Gastrocnemius medialis (tissue), 4 donors: ENCODE measurements around the gene TMTC2. TPM values are rescaled to one million over a fixed set of nuclear protein-coding genes. Genes with fewer than 3 reads are reported as not detected.

ENCODE experiments used
- ATAC-seq, 2 donors: fragments of 150-250 bp; one replicate each; pipeline ENCODE4 v1.9.1; 2016
- DNase-seq, 2 donors: peaks; one replicate each; pipeline ENCODE4 v3.0.0-alpha.2; 2019
- H3K27ac ChIP-seq, 4 donors: fragments of 200-600 bp; sonication (generic); 1 replicate in 1 of 4; 2 replicates in 3 of 4; pipeline ENCODE4 v1.5.1; 2016 to 2018; ENCODE audit warnings: mild to moderate bottlenecking in 2 of 4, moderate library complexity in 1 of 4
- H3K27me3 ChIP-seq, 3 donors: fragments of 200-600 bp; sonication (generic) in 2 of 3; 1 replicate in 1 of 3; 2 replicates in 2 of 3; pipeline versions ENCODE4 v1.5.1 to v1.6.0; 2016 to 2019; ENCODE audit warnings: mild to moderate bottlenecking in 1 of 3, moderate library complexity in 1 of 3
- H3K36me3 ChIP-seq, 2 donors: fragments of 200-600 bp; sonication (generic) in 1 of 2; one replicate each; pipeline ENCODE4 v1.5.1; 2017 to 2018
- H3K4me1 ChIP-seq, 2 donors: fragments of 200-600 bp; sonication (generic) in 1 of 2; one replicate each; pipeline ENCODE4 v1.5.1; 2016 to 2017; ENCODE audit warnings: mild to moderate bottlenecking in 2 of 2
- H3K4me3 ChIP-seq, 4 donors: fragments of 200-600 bp; sonication (generic) in 3 of 4; 1 replicate in 1 of 4; 2 replicates in 3 of 4; pipeline ENCODE4 v1.5.1; 2016 to 2019; ENCODE audit warnings: mild to moderate bottlenecking in 2 of 4
- H3K9me3 ChIP-seq, 3 donors: fragments of 200-600 bp; sonication (generic) in 2 of 3; 1 replicate in 1 of 3; 2 replicates in 2 of 3; pipeline ENCODE4 v1.5.1; 2016 to 2019
- POLR2A ChIP-seq, 2 donors: fragments of 450-650 bp; IDR thresholded peaks; one replicate each; pipeline ENCODE4 v1.6.1; 2017; ENCODE audit warnings: antibody characterized with exemption in 2 of 2, mild to moderate bottlenecking in 2 of 2, moderate library complexity in 2 of 2
- in situ Hi-C, 4 donors: fragments of 200-750 bp; cut with MboI; loops; one replicate each; pipeline versions ENCODE4 v1.15.0 to v1.8.0; 2017; ENCODE audit warnings: low sequenced_read_pairs in 4 of 4
- intact Hi-C: fragments of 100-400 bp; cut with DNase I; formaldehyde crosslinking; loops from one replicate; pipeline ENCODE4 v1.15.1; 2023; ENCODE audit warnings: low total_unique reads
- total RNA-seq, 4 donors: library from RNA; depleted of rRNA; stranded (reverse); fragments of >200 nt; gene quantifications; one replicate each; pipeline versions ENCODE4 v1.1.0 to v1.2.3, GENCODE V29; 2016
- TF ChIP-seq, protein P1 (sequence below), 5 experiments: fragments of 450-650 bp in 3 of 5; fragments of 200-600 bp in 2 of 5; sonication (generic) in 2 of 5; IDR thresholded peaks in 4 of 5; conservative IDR thresholded peaks in 1 of 5; 1 replicate in 4 of 5; 2 replicates in 1 of 5; pipeline ENCODE4 v1.5.1; 2016 to 2019; ENCODE audit warnings: antibody characterized with exemption in 5 of 5, mild to moderate bottlenecking in 3 of 5, moderate library complexity in 3 of 5

TMTC2 gene
- total RNA-seq, 4 donors from 2014 or later: 1.6 to 2.5 (median 1.9) TPM

DNA sequence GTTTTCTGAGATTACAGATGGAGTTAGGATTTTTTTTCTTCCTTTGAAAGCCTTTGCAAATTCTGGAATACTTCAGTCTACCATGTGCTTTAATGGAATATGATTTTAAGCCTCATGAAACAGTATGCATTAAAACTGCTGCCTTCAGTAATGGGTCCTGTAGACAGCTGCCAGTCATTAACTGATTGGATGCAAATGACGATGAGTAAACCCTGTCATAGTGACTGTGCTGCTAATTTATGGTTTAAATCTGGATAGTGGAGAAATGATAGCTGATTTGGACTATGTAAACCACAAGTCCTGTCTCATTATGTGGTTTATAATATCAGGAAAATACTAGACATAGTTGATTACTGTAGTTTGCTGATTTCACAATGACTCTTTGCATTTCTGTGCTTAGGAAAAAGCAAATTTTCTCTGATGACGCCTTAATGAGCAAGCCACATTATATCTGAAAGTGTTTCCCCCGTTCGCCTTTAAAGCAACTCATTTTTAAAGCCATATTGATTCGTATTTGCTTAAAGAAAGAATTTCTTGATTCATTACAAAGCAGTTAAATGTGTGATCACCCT, 217.6 kb downstream of the TMTC2 start:
- Histone ChIP-seq H3K4me1 (no peaks in the 10 kb centered on the region), H3K4me3 (no peak overlapping the region), H3K9me3 (no peaks in the 10 kb centered on the region), H3K27ac (no peak overlapping the region), H3K27me3 (no peaks in the 10 kb centered on the region), H3K36me3 (no peaks in the 10 kb centered on the region)
- ATAC-seq: no peak
- intact Hi-C loops (no loop called here), in situ Hi-C loops (no loop called here)
- no peak for DNase-seq
- TF ChIP-seq, protein P1, sequence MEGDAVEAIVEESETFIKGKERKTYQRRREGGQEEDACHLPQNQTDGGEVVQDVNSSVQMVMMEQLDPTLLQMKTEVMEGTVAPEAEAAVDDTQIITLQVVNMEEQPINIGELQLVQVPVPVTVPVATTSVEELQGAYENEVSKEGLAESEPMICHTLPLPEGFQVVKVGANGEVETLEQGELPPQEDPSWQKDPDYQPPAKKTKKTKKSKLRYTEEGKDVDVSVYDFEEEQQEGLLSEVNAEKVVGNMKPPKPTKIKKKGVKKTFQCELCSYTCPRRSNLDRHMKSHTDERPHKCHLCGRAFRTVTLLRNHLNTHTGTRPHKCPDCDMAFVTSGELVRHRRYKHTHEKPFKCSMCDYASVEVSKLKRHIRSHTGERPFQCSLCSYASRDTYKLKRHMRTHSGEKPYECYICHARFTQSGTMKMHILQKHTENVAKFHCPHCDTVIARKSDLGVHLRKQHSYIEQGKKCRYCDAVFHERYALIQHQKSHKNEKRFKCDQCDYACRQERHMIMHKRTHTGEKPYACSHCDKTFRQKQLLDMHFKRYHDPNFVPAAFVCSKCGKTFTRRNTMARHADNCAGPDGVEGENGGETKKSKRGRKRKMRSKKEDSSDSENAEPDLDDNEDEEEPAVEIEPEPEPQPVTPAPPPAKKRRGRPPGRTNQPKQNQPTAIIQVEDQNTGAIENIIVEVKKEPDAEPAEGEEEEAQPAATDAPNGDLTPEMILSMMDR (IDR thresholded peaks at IDR 0.05 in 4 of 5, conservative IDR thresholded peaks at IDR 0.05 in 1 of 5): no peak
- TF ChIP-seq POLR2A (IDR thresholded peaks at IDR 0.05): no peak

DNA sequence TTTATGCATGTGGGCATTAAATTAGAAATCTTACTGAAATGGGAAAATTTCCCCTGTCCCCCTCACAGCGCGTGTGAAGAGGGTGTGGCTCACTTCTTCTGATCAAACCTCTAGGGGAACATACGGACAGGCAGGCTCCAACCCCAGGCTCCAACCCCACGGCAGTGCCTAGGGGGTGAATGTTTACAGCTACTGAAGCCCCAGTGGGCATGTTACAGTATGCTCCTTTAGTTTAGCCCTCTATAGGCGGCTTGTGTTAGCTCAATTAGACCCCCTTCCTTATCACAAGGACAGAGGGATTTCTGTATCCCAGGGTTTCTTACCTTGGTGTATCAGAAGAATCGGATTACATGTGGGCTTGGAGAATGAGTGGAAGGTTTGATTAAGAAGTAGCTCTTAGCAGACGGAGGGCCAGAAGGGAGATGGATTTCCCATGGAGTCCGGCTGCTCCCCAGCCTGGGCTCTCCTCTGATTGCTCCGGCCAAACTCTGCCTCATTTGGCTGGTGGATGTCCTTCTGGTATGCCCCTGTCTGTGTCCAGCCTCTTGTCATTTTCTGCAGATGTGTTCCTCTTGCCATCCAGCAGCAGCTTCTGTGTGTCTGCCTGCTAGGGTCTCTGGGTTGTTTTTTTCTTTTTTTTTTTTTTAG, 223.7 kb downstream of the TMTC2 start:
- H3K36me3 ChIP-seq: no peaks in the 10 kb centered on the region
- TF ChIP-seq, protein P1 (IDR thresholded peaks at IDR 0.05 in 4 of 5, conservative IDR thresholded peaks at IDR 0.05 in 1 of 5): no peak
- no peak for TF ChIP-seq POLR2A (IDR thresholded peaks at IDR 0.05)
- ATAC-seq: no peak
- intact Hi-C loops (no loop called here), in situ Hi-C loops (no loop called here)
- no peaks in the 10 kb centered on the region for H3K9me3 ChIP-seq
- no peaks in the 10 kb centered on the region for H3K27me3 ChIP-seq
- no peak for DNase-seq
- H3K27ac ChIP-seq: no peak overlapping the region
- H3K4me3 ChIP-seq: no peak overlapping the region
- H3K4me1 ChIP-seq: no peaks in the 10 kb centered on the region

DNA sequence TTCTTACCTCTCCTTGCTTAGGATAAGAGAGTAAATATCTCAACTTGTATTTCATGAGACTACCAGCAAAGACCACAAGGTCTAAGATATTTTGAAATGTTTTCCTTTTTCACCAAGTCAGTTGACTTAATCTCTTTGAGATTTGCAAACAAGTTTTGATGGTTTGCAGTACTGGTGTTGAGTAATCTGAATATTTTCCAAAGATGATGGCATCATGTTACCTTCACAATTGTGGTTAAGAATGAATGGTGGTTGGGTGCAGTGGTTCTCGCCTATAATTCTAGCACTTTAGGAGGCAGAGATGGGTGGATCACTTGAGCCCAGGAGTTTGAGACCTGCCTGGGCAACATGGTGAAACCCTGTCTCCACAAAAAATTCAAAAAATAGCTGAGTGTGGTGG, 225.7 kb downstream of the TMTC2 start:
- Histone ChIP-seq H3K27me3 (no peaks in the 10 kb centered on the region), H3K4me3 (no peak overlapping the region), H3K4me1 (no peaks in the 10 kb centered on the region), H3K9me3 (no peaks in the 10 kb centered on the region), H3K27ac (no peak overlapping the region), H3K36me3 (no peaks in the 10 kb centered on the region)
- no peak for ATAC-seq
- DNase-seq: no peak
- intact Hi-C loops (no loop called here), in situ Hi-C loops (no loop called here)
- TF ChIP-seq, protein P1 (IDR thresholded peaks at IDR 0.05 in 4 of 5, conservative IDR thresholded peaks at IDR 0.05 in 1 of 5): no peak
- TF ChIP-seq POLR2A (IDR thresholded peaks at IDR 0.05): no peak

DNA sequence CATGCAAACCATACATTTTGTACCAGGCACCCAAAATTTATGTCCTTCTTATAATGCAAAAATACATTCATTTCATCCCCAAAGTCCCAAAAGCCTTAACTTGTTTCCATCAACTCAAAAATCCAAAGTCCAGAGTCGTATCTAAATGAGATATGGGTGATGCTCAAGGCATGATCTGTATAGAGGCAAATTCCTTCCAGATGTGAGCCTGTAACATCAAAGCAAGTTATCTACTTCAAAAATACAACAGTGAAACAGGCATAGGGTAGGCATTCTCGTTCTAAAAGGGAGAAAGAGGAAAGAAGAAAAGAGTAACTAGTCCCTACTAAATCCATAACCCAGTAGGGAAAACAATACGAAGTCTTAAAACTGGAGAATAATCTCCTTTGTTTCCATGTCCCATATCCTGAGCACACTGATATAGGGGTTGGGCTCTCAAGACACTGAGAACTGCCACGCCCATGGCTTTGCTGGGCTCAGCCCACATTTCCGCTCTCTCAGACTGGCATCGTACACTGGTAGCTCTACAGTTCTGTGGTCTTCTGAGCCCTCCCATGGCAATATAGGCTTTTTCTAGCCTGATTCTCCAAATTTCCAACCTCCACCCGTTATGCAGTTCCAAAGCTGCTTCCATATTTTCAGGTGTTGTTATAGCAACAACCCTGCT, 232.8 kb downstream of the TMTC2 start:
- Histone ChIP-seq H3K4me3 (no peak overlapping the region), H3K27me3 (no peaks in the 10 kb centered on the region), H3K27ac (no peak overlapping the region), H3K9me3 (no peaks in the 10 kb centered on the region), H3K36me3 (no peaks in the 10 kb centered on the region), H3K4me1 (no peaks in the 10 kb centered on the region)
- intact Hi-C loops: no loop called here
- DNase-seq (no peak), ATAC-seq (no peak)
- TF ChIP-seq, protein P1 (IDR thresholded peaks at IDR 0.05 in 4 of 5, conservative IDR thresholded peaks at IDR 0.05 in 1 of 5): no peak
- TF ChIP-seq POLR2A (IDR thresholded peaks at IDR 0.05): no peak
- in situ Hi-C loops: no loop called here
